Measurements from ENCODE around the gene LGMN. TPM values are rescaled to one million over a fixed set of nuclear protein-coding genes. Genes with fewer than 3 reads are reported as not detected.
"Not testable (repeated sequence)": the region's sequence is repeated elsewhere in the genome, so short reads cannot be mapped to it uniquely, and the experiment has no call there.

The LGMN gene
- total RNA-seq, 2 experiments from 2014 or later = 6.9 to 7.7 TPM

GRCh38 chr14:92759300-92759678, 10.9 kb upstream of the LGMN start:
- CTCF ChIA-PET = interaction anchor here (0.7 to 0.9 kb wide), 3 partner anchors 9 to 21 kb away, joined by 3 to 5 read pairs (median 4); partner anchors contain the start of gene LGMN
- H3K4me3 Mint-ChIP-seq = no peak overlapping the region

GRCh38 chr14:92756446-92756845, 8.0 kb upstream of the LGMN start:
- CTCF ChIA-PET = interaction anchor here (0.6 to 1.0 kb wide), 3 partner anchors 16 to 42 kb away, joined by 3 to 6 read pairs (median 4); no protein-coding TSS in a partner anchor
- no peaks in the 10 kb centered on the region for H3K27me3 Mint-ChIP-seq (ENCODE audit: low read depth)
- H3K36me3 Mint-ChIP-seq (ENCODE audit: low read depth) = no peaks in the 10 kb centered on the region
- no peak for DNase-seq
- H3K9me3 Mint-ChIP-seq = no peaks in the 10 kb centered on the region
- peaks cover 12% of the 10 kb centered on the region for H3K4me1 Mint-ChIP-seq (ENCODE audit: low read depth)
- intact Hi-C loops (cut with micrococcal nuclease) = no loop called here
- H3K4me3 Mint-ChIP-seq = no peak overlapping the region
- H3K27ac Mint-ChIP-seq = no peak overlapping the region

More at GRCh38 chr14:92759300-92759678, 10.9 kb upstream of the LGMN start:
- intact Hi-C loops (cut with micrococcal nuclease) = no loop called here
- H3K27ac Mint-ChIP-seq = no peak overlapping the region
- no peaks in the 10 kb centered on the region for H3K36me3 Mint-ChIP-seq (ENCODE audit: low read depth)
- H3K4me1 Mint-ChIP-seq (ENCODE audit: low read depth) = peaks cover 12% of the 10 kb centered on the region
- H3K27me3 Mint-ChIP-seq (ENCODE audit: low read depth) = no peaks in the 10 kb centered on the region
- no peak for DNase-seq
- no peaks in the 10 kb centered on the region for H3K9me3 Mint-ChIP-seq

- CTCF ChIA-PET = no interaction called here
- H3K9me3 Mint-ChIP-seq = no peaks in the 10 kb centered on the region
- intact Hi-C loops (cut with micrococcal nuclease) = no loop called here
- no peak overlapping the region for H3K4me3 Mint-ChIP-seq
- no peaks in the 10 kb centered on the region for H3K36me3 Mint-ChIP-seq (ENCODE audit: low read depth)
- H3K27ac Mint-ChIP-seq = no peak overlapping the region
- no peak for DNase-seq
- peaks cover 13% of the 10 kb centered on the region for H3K4me1 Mint-ChIP-seq (ENCODE audit: low read depth)
- H3K27me3 Mint-ChIP-seq (ENCODE audit: low read depth) = no peaks in the 10 kb centered on the region
These were observed 7.1 kb upstream of the LGMN start for GRCh38 chr14:92755495-92755894.

GRCh38 chr14:92754966-92755365, 6.5 kb upstream of the LGMN start:
- CTCF ChIA-PET = no interaction called here
- no peak overlapping the region for H3K4me3 Mint-ChIP-seq
- H3K27me3 Mint-ChIP-seq (ENCODE audit: low read depth) = no peaks in the 10 kb centered on the region
- no peak overlapping the region for H3K27ac Mint-ChIP-seq
- peaks cover 14% of the 10 kb centered on the region for H3K4me1 Mint-ChIP-seq (ENCODE audit: low read depth)
- intact Hi-C loops (cut with micrococcal nuclease) = no loop called here
- no peak for DNase-seq
- no peaks in the 10 kb centered on the region for H3K36me3 Mint-ChIP-seq (ENCODE audit: low read depth)
- H3K9me3 Mint-ChIP-seq = no peaks in the 10 kb centered on the region

- Mint-ChIP-seq H3K4me1 (ENCODE audit: low read depth) (peaks cover 20% of the 10 kb centered on the region), H3K27ac (no peak overlapping the region), H3K4me3 (no peak overlapping the region), H3K9me3 (no peaks in the 10 kb centered on the region), H3K27me3 (ENCODE audit: low read depth) (peaks cover 4% of the 10 kb centered on the region), H3K36me3 (ENCODE audit: low read depth) (no peaks in the 10 kb centered on the region)
- intact Hi-C loops (cut with micrococcal nuclease) = no loop called here
- CTCF ChIA-PET = interaction anchor here (0.6 to 1.0 kb wide), 2 partner anchors 45 to 452 kb away, joined by 3 read pairs; no protein-coding TSS in a partner anchor
- no peak for DNase-seq
These were observed 4.8 kb upstream of the LGMN start for GRCh38 chr14:92753250-92753649.

- Mint-ChIP-seq H3K9me3 (no peaks in the 10 kb centered on the region), H3K36me3 (ENCODE audit: low read depth) (no peaks in the 10 kb centered on the region), H3K4me1 (ENCODE audit: low read depth) (peaks cover 32% of the 10 kb centered on the region), H3K27me3 (ENCODE audit: low read depth) (peaks cover 4% of the 10 kb centered on the region), H3K4me3 (no peak overlapping the region), H3K27ac (no peak overlapping the region)
- CTCF ChIA-PET = interaction anchor here (0.7 kb wide), 1 partner anchor 16 kb away, joined by 3 read pairs; no protein-coding TSS in a partner anchor
- DNase-seq = no peak
- intact Hi-C loops (cut with micrococcal nuclease) = loop anchor here (2.0 kb wide), 1 partner anchor 21 kb away; no protein-coding TSS in a partner anchor
These were observed 3.4 kb upstream of the LGMN start for GRCh38 chr14:92751819-92752218.

GRCh38 chr14:92750994-92751400, 2.6 kb upstream of the LGMN start:
- no peaks in the 10 kb centered on the region for H3K9me3 Mint-ChIP-seq
- no peak for DNase-seq
- H3K36me3 Mint-ChIP-seq (ENCODE audit: low read depth) = no peaks in the 10 kb centered on the region
- no peak overlapping the region for H3K27ac Mint-ChIP-seq
- peaks cover 4% of the 10 kb centered on the region for H3K27me3 Mint-ChIP-seq (ENCODE audit: low read depth)
- CTCF ChIA-PET = interaction anchor here (0.6 to 1.2 kb wide), 6 partner anchors 11 to 32 kb away, joined by 3 to 4 read pairs (median 3); no protein-coding TSS in a partner anchor
- peak overlapping the region; percentile 70 for H3K4me3 Mint-ChIP-seq
- intact Hi-C loops (cut with micrococcal nuclease) = loop anchor here (2.0 kb wide), 1 partner anchor 20 kb away; no protein-coding TSS in a partner anchor
- H3K4me1 Mint-ChIP-seq (ENCODE audit: low read depth) = peaks cover 35% of the 10 kb centered on the region

GRCh38 chr14:92750222-92750728, 1.8 kb upstream of the LGMN start:
- H3K27me3 Mint-ChIP-seq (ENCODE audit: low read depth); H3K27ac Mint-ChIP-seq: not testable (repeated sequence)
- DNase-seq = peak; percentile 65

GRCh38 chr14:92747701-92748258, 647 bp downstream of the LGMN start:
- intact Hi-C loops (cut with micrococcal nuclease) = loop anchor here (1.0 kb wide), 2 partner anchors 10 to 47 kb away; partner anchors contain the start of gene GOLGA5
- no peak for DNase-seq
- H3K27me3 Mint-ChIP-seq (ENCODE audit: low read depth) = peaks cover 4% of the 10 kb centered on the region
- H3K9me3 Mint-ChIP-seq = no peaks in the 10 kb centered on the region
- CTCF ChIA-PET = interaction anchor here (1.7 kb wide), 1 partner anchor 14 kb away, joined by 4 read pairs; no protein-coding TSS in a partner anchor
- H3K4me1 Mint-ChIP-seq (ENCODE audit: low read depth) = peaks cover 35% of the 10 kb centered on the region
- H3K27ac Mint-ChIP-seq = no peak overlapping the region
- no peaks in the 10 kb centered on the region for H3K36me3 Mint-ChIP-seq (ENCODE audit: low read depth)
- H3K4me3 Mint-ChIP-seq = peak overlapping the region; percentile 81

More at GRCh38 chr14:92750222-92750728, 1.8 kb upstream of the LGMN start:
- H3K4me1 Mint-ChIP-seq (ENCODE audit: low read depth) = peaks cover 35% of the 10 kb centered on the region
- CTCF ChIA-PET = interaction anchor here (0.6 to 1.2 kb wide), 5 partner anchors 10 to 70 kb away, joined by 3 to 4 read pairs (median 3); no protein-coding TSS in a partner anchor
- H3K9me3 Mint-ChIP-seq; H3K36me3 Mint-ChIP-seq (ENCODE audit: low read depth): not testable (repeated sequence)
- peak overlapping the region; percentile 70 for H3K4me3 Mint-ChIP-seq
- intact Hi-C loops (cut with micrococcal nuclease) = loop anchor here (2.0 kb wide), 1 partner anchor 19 kb away; no protein-coding TSS in a partner anchor

GRCh38 chr14:92744198-92744597, 4.2 kb downstream of the LGMN start:
- intact Hi-C loops (cut with micrococcal nuclease) = no loop called here
- H3K9me3 Mint-ChIP-seq = no peaks in the 10 kb centered on the region
- no peak overlapping the region for H3K27ac Mint-ChIP-seq
- H3K4me1 Mint-ChIP-seq (ENCODE audit: low read depth) = peaks cover 21% of the 10 kb centered on the region
- H3K4me3 Mint-ChIP-seq = no peak overlapping the region
- DNase-seq = no peak
- H3K36me3 Mint-ChIP-seq (ENCODE audit: low read depth) = no peaks in the 10 kb centered on the region
- CTCF ChIA-PET = interaction anchor here (0.6 to 0.8 kb wide), 3 partner anchors 25 to 627 kb away, joined by 3 read pairs; no protein-coding TSS in a partner anchor
- H3K27me3 Mint-ChIP-seq (ENCODE audit: low read depth) = peaks cover under 1% of the 10 kb centered on the region

- CTCF ChIA-PET = interaction anchor here (1.5 kb wide), 1 partner anchor 10 kb away, joined by 3 read pairs; no protein-coding TSS in a partner anchor
- Mint-ChIP-seq H3K27ac (no peak overlapping the region), H3K9me3 (no peaks in the 10 kb centered on the region), H3K4me3 (no peak overlapping the region), H3K27me3 (ENCODE audit: low read depth) (no peaks in the 10 kb centered on the region), H3K36me3 (ENCODE audit: low read depth) (no peaks in the 10 kb centered on the region), H3K4me1 (ENCODE audit: low read depth) (peaks cover 11% of the 10 kb centered on the region)
- intact Hi-C loops (cut with micrococcal nuclease) = no loop called here
- DNase-seq = no peak
These were observed 8.0 kb downstream of the LGMN start for GRCh38 chr14:92740440-92740839.

- CTCF ChIA-PET = no interaction called here
- Mint-ChIP-seq H3K27me3 (ENCODE audit: low read depth) (no peaks in the 10 kb centered on the region), H3K27ac (no peak overlapping the region), H3K9me3 (no peaks in the 10 kb centered on the region), H3K4me3 (no peak overlapping the region), H3K36me3 (ENCODE audit: low read depth) (no peaks in the 10 kb centered on the region), H3K4me1 (ENCODE audit: low read depth) (peaks cover 11% of the 10 kb centered on the region)
- DNase-seq = no peak
- intact Hi-C loops (cut with micrococcal nuclease) = loop anchor here (1.0 kb wide), 1 partner anchor 11 kb away; the partner anchor contains the start of gene LGMN
These were observed 10.7 kb downstream of the LGMN start for GRCh38 chr14:92737619-92738188.
